GM19397 (cell line): ENCODE data around the gene FNDC11.

Experiments used
- ATAC-seq: cut with Tn5 transposase; IDR thresholded peaks from one replicate; pipeline ENCODE4 v1.9.1; 2021; ENCODE audit warnings: mild to moderate bottlenecking, moderate library complexity; ENCODE audit not compliant: unreplicated experiment

Gene FNDC11

GRCh38 chr20:63522981-63523611 is 30.9 kb upstream of the FNDC11 start:
- no peak for ATAC-seq

- ATAC-seq, result no peak
Measured at GRCh38 chr20:63525185-63525584, 28.8 kb upstream of the FNDC11 start.

GRCh38 chr20:63525971-63526370 is 28.0 kb upstream of the FNDC11 start:
- ATAC-seq, result no peak

- ATAC-seq, result no peak
Measured at GRCh38 chr20:63527184-63527583, 26.8 kb upstream of the FNDC11 start.

- ATAC-seq, result no peak
Measured at GRCh38 chr20:63529180-63529860, 24.6 kb upstream of the FNDC11 start.

GRCh38 chr20:63529861-63530787 is 23.8 kb upstream of the FNDC11 start:
- ATAC-seq, result no peak

GRCh38 chr20:63530788-63531160 is 23.2 kb upstream of the FNDC11 start:
- no peak for ATAC-seq

- ATAC-seq, result no peak
Measured at GRCh38 chr20:63531686-63532448, 22.1 kb upstream of the FNDC11 start.

- ATAC-seq, result no peak
Measured at GRCh38 chr20:63532449-63532971, 21.4 kb upstream of the FNDC11 start.

GRCh38 chr20:63533388-63533787 is 20.6 kb upstream of the FNDC11 start:
- no peak for ATAC-seq

GRCh38 chr20:63533871-63534393 is 20.0 kb upstream of the FNDC11 start:
- no peak for ATAC-seq

- no peak for ATAC-seq
Measured at GRCh38 chr20:63534427-63534830, 19.5 kb upstream of the FNDC11 start.

GRCh38 chr20:63534831-63535651 is 18.9 kb upstream of the FNDC11 start:
- no peak for ATAC-seq

GRCh38 chr20:63536241-63536977 is 17.6 kb upstream of the FNDC11 start:
- ATAC-seq, result no peak

- ATAC-seq, result peak; percentile 3
Measured at GRCh38 chr20:63536997-63537524, 16.9 kb upstream of the FNDC11 start, which contains the start of gene PTK6. Gene PTK6, minus strand, starts transcription at chr20:63537376. Its CDS starts 62 bp downstream, at chr20:63537314.

GRCh38 chr20:63537525-63538203 is 16.3 kb upstream of the FNDC11 start:
- ATAC-seq, result peak; percentile 74

GRCh38 chr20:63538204-63539091 is 15.5 kb upstream of the FNDC11 start:
- no peak for ATAC-seq
